ENCODE results near the gene FBXL14. TPM values are rescaled to one million over a fixed set of nuclear protein-coding genes. Genes with fewer than 3 reads are reported as not detected.

FBXL14 gene
- polyA plus RNA-seq, 3 donors: 6.2 to 9.8 (median 7.2) TPM

GRCh38 chr12:1544996-1545700 lies 49.2 kb downstream of the FBXL14 start:
- H3K27me3 ChIP-seq (ENCODE audit: control insufficient read depth in 2 of 2, insufficient read depth in 2 of 2, low read length in 2 of 2): peaks cover 6 to 8% of the 10 kb centered on the region in 2 donors
- peak overlapping the region; percentile 21 for H3K9ac ChIP-seq (ENCODE audit: insufficient read depth, low read length, poor library complexity, severe bottlenecking)
- intact Hi-C loops (cut with micrococcal nuclease): no loop called here
- H3K27ac ChIP-seq (ENCODE audit: low read depth in 1 of 2, low read length in 2 of 2): no peak overlapping the region
- peak overlapping the region in 5 of 7 donors; percentile 26 to 78 (median 48) for H3K27ac Mint-ChIP-seq
- peaks cover 33 to 34% of the 10 kb centered on the region in 2 donors for H3K4me1 ChIP-seq (ENCODE audit: control insufficient read depth in 1 of 2, insufficient read depth in 2 of 2, low read length in 2 of 2)
- H3K4me3 ChIP-seq (replicated peaks in 1 of 3; ENCODE audit: low read depth in 2 of 3, low read length in 3 of 3): peak overlapping the region in 1 of 3 experiments; percentile 60
- no peaks in the 10 kb centered on the region for H3K79me2 ChIP-seq (ENCODE audit: insufficient read depth, low read length)
- peaks cover 0 to 3% of the 10 kb centered on the region in 2 donors for H3K9me3 ChIP-seq (replicated peaks in 1 of 2; ENCODE audit: control insufficient read depth in 1 of 2, insufficient read depth in 1 of 2, low read length in 2 of 2)
- peak overlapping the region; percentile 69 for H3K4me2 ChIP-seq (replicated peaks; ENCODE audit: extremely low read depth, low read length, poor library complexity, severe bottlenecking)
- DNase-seq: peak; percentile 30 to 73 (median 40)
- peaks cover 42% of the 10 kb centered on the region for H3K4me1 Mint-ChIP-seq
- 0% methylated on average over 1 of the region's 7 CpGs for WGBS (ENCODE audit: insufficient coverage)
- no peaks in the 10 kb centered on the region for H3K36me3 ChIP-seq (replicated peaks in 1 of 2; ENCODE audit: control insufficient read depth in 1 of 2, insufficient read depth in 2 of 2, low read length in 2 of 2)
- peaks cover 5 to 9% (median 5%) of the 10 kb centered on the region in 3 donors for H3K27me3 Mint-ChIP-seq (ENCODE audit: low read depth in 3 of 3)
- H2AFZ ChIP-seq (ENCODE audit: insufficient read depth, low read depth, low read length, poor library complexity, severe bottlenecking): no peak overlapping the region
- TF ChIP-seq CTCF (IDR thresholded peaks at IDR 0.05): no peak
- H3K9me3 Mint-ChIP-seq: peaks cover 0 to 9% (median 3%) of the 10 kb centered on the region in 7 donors
- no peaks in the 10 kb centered on the region for H4K20me1 ChIP-seq (ENCODE audit: insufficient read depth, low read length)
- peak overlapping the region in 1 of 2 donors; percentile 81 for H3K4me3 Mint-ChIP-seq
- no peaks in the 10 kb centered on the region for H3K36me3 Mint-ChIP-seq

- Histone ChIP-seq H3K27me3 (ENCODE audit: control insufficient read depth in 2 of 2, insufficient read depth in 2 of 2, low read length in 2 of 2) (peaks cover 11 to 31% of the 10 kb centered on the region in 2 donors), H3K36me3 (replicated peaks in 1 of 2; ENCODE audit: control insufficient read depth in 1 of 2, insufficient read depth in 2 of 2, low read length in 2 of 2) (no peaks in the 10 kb centered on the region), H3K4me1 (ENCODE audit: control insufficient read depth in 1 of 2, insufficient read depth in 2 of 2, low read length in 2 of 2) (peaks cover 33% of the 10 kb centered on the region in 2 donors), H2AFZ (ENCODE audit: insufficient read depth, low read depth, low read length, poor library complexity, severe bottlenecking) (no peak overlapping the region), H3K27ac (ENCODE audit: low read depth in 1 of 2, low read length in 2 of 2) (no peak overlapping the region), H4K20me1 (ENCODE audit: insufficient read depth, low read length) (no peaks in the 10 kb centered on the region), H3K9me3 (replicated peaks in 1 of 2; ENCODE audit: control insufficient read depth in 1 of 2, insufficient read depth in 1 of 2, low read length in 2 of 2) (no peaks in the 10 kb centered on the region), H3K4me3 (replicated peaks in 1 of 3; ENCODE audit: low read depth in 2 of 3, low read length in 3 of 3) (no peak overlapping the region), H3K79me2 (ENCODE audit: insufficient read depth, low read length) (no peaks in the 10 kb centered on the region), H3K4me2 (replicated peaks; ENCODE audit: extremely low read depth, low read length, poor library complexity, severe bottlenecking) (no peak overlapping the region), H3K9ac (ENCODE audit: insufficient read depth, low read length, poor library complexity, severe bottlenecking) (no peak overlapping the region)
- intact Hi-C loops (cut with micrococcal nuclease): no loop called here
- H3K36me3 Mint-ChIP-seq: no peaks in the 10 kb centered on the region
- H3K27ac Mint-ChIP-seq: peak overlapping the region in 1 of 7 donors; percentile 79
- peak overlapping the region in 1 of 2 donors; percentile 23 for H3K4me3 Mint-ChIP-seq
- peaks cover 18 to 33% (median 26%) of the 10 kb centered on the region in 3 donors for H3K27me3 Mint-ChIP-seq (ENCODE audit: low read depth in 3 of 3)
- DNase-seq: no peak
- TF ChIP-seq CTCF (IDR thresholded peaks at IDR 0.05): no peak
- 77% methylated on average over 4 of the region's 7 CpGs for WGBS (ENCODE audit: insufficient coverage)
- H3K4me1 Mint-ChIP-seq: peaks cover 33% of the 10 kb centered on the region
- H3K9me3 Mint-ChIP-seq: peaks cover 0 to 10% (median 0%) of the 10 kb centered on the region in 7 donors
Observed at GRCh38 chr12:1542599-1542998, 51.8 kb downstream of the FBXL14 start.

Measured in CD14-positive monocyte (primary cell).